OCI-M1 (cell line): ENCODE data around the gene HAUS1.

Source experiments
- DNase-seq: peaks from one replicate; lab custom pipeline; 2025; lab: John Stamatoyannopoulos, UW

HAUS1 gene, protein sequence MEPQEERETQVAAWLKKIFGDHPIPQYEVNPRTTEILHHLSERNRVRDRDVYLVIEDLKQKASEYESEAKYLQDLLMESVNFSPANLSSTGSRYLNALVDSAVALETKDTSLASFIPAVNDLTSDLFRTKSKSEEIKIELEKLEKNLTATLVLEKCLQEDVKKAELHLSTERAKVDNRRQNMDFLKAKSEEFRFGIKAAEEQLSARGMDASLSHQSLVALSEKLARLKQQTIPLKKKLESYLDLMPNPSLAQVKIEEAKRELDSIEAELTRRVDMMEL

DNA sequence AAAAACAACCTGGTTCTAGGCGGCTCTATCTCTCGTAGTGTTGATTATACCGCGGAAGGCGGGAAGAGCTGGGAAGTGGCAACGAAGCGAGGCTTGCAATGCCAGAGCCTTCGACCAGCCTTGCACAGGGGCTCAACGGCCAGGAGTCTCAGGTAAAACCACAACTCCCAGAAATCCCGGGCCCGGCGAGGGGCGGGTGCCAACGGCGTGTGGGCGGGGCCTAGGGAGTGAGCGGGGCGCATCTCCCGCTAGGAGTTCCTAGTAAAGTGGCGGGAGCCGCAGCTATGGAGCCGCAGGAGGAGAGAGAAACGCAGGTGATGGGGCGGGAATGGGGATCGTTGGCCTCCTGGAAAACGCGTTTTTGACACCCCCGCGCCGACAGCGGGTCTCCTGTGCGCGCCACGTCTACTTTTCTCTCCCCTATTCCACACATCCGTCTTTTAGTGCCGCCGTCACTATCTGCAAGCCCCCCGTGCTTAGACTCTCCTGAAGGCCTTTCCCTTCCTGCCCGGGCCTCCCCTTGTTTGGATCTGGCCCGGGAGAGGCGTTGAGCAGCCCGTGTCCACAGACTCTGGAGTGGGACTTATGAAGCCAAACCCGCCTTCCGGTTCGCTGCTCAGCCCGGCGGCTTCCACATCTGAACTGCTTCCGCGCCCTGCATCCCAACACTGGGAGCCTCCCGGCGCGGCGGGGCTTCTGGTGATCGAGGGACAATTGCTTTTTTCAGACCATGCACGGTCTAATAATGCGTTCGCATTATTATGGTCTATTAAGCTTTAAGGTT is at the start of gene HAUS1:
HAUS1 (plus strand) TSS at position 258 of the 784 bp plus-strand sequence; CDS start at position 285, 27 bp downstream.
- peak; percentile 96 for DNase-seq

DNA sequence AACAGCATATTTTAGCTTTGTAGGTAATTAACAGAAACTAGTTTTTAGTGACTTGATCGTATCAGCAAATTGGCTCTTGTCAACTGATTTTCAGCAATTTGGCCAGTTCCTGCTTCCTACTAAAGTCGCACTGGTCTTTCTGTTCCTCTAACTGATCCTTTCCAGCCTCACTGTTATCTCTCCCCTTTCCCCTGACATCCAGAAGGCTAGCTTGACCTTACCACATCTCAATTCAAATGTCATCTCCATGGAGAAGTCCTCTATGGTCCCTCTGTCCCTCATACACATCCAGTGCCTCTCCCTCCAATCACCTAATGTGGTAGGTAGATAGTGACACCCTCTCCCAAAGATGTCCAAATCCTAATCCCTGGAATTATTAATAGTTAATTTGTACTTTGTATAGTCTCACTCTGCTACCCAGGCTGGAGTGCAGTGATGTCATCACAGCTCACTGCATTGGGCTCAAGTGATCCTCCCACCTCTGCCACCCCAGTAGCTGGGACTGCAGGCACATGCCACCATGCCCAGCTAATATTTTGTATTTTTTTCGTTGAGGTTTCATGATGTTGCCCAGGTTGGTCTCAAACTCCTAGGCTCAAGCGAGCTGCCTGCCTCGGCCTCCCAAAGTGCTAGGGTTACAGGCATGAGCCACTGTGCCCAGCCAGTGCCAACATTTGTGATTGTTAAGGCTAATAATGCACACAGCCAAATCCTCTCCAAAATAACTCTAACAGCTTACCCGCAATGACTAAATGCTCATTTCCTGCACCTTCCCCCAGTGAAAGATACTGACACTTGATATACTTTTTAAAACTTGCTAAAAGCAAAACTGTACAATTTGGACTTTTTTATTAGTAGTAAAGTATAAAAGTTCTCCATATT is 49.0 kb upstream of the HAUS1 start:
- DNase-seq: no peak

DNA sequence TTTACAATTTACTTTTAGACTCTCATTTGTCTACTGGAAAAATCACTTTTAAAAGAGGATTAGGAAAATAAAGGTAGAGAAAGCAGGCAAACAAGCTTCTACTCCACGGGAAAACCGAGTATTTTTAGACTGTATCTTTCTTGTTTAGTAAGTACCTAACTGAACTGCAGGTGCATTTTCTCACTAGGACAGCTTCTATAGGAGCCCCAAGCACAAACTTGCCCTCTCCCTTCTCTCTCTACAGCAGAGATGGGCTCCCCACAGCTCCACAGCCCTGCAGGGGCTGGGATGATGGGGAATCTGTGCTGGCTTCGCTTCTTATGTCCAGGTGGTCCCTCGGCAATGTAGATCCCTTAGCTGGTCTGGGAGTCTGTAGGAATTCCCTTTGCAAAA is 48.4 kb upstream of the HAUS1 start:
- DNase-seq: no peak

DNA sequence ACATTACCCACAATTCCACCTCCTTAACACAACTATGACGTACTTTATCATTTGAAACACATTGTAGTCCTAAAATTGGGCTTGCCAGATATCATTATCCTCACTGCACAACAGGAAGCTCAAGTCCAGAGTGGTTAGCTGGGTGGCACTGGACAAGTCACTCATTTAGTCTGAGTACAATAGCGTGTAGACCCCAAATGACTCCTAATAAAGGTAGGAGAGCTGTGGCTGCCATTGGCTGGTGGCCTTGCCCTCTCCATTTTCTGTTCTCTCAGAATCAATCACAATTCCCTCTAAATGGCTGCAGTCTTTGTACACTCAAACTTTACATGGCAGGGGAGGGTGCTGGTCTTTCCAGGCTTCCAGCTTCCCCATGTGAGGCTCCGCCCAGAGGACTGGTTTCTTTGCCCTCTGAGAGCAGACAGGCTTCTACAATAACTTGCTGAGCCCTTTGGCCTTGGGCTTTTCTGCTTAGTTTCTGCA is 43.8 kb upstream of the HAUS1 start:
- peak; percentile 95 for DNase-seq

DNA sequence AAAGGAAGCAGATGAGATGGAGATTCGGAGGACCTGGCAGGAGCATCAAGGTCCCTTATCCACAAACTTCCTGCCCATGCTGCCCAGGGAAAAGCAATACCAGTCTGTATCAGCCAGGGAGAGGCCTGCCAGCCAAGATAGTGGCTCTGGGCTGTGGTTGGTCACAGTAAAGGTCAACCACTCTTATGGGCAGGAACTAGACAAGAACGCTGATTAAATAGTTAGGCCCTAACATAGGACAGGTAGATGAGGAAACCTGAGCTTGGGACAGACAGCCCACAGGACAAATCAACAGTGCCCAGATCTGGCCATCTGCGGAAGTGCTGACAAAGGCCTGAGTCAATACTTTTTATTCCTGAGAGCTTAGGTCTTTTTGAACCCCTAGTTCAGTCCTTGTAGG is 42.8 kb upstream of the HAUS1 start:
- peak; percentile 59 for DNase-seq

DNA sequence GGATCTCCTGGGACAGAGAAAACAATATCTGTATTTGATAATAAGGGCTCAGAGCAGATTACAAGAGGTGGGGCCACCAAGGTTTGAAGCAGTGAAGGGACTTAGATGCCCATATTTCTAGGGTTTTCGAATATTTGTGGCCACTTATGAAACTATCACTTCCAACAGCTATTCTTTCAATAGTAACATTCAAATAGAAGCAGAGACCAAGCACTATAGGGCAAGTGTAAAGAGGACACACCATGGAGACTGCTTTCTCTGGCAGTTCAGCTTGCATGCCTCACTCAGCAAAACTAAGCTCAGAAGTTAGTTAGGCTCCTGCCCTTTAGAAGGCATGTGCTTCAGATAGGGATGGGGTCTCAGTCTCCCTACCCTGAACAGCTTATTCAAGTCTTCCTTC is 42.4 kb upstream of the HAUS1 start:
- no peak for DNase-seq

DNA sequence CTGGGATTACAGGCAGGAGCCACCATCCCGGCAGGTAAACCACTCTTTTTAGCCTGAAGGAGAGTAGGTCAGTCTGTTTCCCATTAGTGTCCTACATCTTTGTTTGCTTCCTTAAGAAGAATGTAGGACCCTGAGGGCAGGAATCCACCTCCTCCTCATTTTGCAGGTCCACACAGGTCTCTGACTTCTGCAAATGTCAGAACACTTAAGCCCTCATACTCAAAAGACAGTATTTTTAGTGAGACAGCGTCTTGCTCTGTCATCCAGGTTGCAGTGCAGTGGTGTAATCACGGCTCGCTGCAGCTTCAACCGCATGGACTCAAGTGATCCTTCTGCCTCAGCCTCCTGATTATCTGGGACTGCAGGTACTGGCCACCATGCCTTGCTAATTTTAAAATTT is 41.4 kb upstream of the HAUS1 start:
- no peak for DNase-seq

DNA sequence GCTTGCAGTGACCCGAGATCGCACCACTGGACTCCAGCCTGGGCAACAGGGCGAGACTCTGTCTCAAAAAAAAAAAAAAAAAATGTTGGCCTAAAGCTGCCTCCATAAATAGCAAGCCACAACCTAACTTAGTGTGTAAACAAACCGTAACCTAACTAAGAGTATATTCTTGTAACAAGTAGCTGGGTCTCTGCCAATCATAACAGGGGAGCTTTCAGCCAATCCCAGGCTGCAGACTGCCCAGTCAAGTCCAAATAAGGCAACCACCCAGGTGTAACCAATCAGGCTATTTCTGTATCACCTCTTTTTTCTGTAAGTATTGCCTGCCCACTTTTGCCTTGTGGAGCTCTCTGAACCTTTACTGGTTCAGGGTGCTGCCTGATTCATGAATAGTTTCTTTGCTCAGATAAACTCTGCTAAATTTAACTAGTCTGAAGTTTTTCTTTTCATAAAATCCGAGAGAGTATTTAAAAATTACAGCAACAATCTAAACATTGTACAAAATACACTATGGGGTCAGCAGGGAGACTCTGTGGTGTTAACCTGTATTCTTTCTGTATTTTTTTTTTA is 36.7 kb upstream of the HAUS1 start:
- DNase-seq: no peak

DNA sequence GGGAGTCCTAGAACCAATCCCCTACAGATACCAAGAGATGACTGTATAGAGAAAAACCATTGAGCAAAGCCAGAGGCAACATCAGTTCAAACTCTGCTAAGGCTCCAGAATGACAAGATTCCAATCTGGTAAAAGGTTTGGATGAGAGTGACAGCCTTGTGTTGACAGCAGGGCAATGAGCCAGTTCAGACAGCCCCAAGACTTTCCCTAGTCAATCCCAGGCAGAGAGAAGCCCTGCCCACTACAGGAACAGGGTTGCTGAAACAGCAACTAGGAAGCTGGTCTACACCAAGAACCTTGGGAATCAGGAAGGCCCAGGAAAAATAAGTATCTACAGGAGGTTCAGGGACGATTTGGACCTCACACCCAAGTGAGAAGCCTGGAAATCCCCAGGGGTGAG is 35.4 kb upstream of the HAUS1 start:
- no peak for DNase-seq

DNA sequence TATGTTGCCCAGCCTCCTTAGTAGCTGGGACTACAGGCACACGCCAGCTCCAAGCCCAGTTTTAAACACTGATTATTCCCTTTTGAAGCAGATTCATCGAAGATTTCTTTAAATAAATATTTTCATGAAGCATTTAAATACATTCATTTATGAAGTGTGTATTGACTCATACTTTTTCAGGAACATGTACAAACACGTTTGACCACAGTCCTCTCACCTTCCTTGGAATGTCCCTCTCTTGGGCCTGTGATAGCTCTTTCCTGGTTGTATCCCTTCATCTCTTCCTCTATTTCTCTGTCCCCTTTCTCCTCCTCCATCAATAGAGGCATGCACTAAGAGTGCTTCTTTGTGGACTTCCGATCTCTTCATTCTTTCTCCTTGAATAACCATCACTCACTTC is 34.7 kb upstream of the HAUS1 start:
- no peak for DNase-seq

DNA sequence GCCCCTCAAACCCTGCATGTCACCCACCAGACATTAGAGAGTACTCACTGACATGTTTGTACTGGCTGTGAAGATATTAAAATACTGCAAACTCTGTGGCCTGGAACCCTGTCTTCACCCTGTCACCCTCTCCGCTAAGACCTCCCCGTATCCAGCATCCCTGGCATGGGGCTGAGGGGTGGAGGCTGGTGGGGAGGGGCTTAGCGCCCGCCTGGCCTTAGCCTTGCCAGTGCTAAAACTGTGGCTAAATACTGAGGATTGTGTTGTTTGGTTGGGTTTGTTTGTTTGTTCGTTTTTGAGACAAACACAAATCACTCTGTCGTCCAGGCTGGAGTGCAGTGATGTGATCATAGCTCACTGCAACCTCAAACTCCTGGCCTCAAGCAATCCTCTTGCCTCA is 34.0 kb upstream of the HAUS1 start:
- no peak for DNase-seq

DNA sequence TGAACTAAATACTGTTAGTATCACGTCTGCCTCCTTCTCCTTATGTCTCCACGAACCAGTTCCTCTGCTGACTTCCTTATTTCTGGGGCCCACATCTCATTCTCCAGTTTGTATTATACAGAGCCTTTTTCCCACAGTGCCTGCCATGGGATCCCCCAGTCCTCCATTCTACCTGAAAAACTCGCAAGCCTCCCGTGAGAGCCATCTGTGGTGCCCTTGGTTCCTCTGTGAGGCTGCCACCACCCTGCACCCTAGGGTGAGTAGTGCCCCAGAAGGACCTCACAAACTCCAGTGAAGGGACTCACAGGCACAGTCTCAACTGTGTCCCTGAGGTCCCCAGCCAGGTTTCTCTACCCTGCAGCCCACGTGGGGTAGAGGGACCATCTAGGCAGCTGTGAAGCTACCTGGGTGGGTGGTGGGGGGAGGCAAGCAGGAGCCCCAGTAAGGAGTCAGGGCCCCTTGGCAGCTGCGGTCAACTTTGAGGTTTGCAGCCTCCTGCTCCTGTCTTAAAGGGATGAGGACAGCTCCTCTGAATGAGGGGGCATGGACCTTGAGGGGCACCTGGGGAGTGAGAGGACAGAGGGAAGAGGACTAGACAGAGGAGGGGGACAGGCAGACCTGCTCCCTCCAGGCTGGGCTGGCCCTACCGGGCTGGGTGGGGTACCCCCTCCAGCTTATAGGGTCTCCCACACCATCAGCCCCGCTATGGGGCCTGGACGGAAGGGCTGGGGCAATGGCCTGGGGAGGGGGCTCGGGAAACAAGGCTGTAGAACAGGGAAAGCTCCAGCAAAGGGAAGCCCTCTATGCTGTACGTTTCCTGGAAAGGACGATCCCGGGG is 33.2 kb upstream of the HAUS1 start:
- DNase-seq: peak; percentile 76

DNA sequence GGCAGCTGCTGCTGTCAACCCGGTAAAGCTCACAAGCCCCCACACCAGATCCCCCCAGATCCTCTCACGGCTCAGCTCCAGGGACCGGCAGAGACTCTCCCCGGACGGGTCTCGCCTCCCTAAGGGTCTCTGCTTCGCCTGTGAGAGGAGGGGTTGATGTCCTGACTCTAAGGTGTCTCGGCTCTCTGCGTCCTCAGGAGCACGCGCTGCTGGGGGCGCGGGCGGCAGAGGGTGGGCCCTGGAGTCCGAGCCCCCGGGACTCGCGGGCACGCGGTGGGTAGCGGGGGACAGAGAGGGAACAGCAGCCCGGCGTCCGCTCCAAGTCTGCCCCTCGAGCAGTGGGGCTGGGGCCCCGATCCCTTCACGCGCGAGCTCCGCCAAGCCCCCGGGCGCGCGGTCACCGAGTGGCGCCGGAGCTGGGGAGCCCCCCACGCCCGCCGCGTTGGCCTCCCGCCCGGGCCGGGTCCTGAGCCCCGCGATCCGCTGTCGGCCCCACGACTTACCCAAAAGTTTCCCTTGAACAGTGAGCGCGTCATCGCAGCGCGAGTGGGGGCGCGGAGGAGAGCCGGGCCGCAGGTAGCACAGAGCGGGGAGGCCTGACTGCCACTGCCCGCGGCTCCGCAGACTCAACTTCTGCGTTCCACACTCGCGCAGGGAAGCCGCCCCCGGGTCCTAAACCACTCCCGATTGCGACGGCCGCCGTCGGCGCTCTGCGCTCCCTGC is 32.4 kb upstream of the HAUS1 start, which contains the start of gene PSTPIP2:
PSTPIP2 (minus strand) TSS at position 608 of the 723 bp plus-strand sequence; CDS start at position 536, 72 bp downstream.
- peak; percentile 79 for DNase-seq

DNA sequence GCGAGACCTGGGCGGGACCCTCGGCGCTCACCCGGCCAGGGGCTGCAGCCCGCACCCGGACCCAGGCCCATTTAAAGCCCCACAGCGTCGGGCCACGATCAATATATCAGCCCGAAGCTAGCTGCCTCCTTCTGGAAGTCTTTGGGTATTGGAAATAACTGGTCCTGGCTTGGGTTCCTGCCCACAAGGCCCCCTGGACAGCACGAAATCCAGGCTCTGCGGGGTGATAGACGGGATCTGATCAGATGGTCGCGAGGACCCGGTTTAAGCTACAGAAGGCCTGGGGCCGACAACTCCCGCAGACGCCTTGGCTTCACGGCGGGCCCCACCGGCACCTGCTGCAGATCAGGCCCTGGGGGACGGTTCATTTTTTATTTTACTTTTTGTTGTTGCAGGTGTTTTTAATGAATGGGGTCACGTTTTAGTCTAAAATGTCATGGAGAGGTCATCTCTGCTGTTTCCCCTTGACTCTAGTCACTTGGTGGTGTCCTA is 31.8 kb upstream of the HAUS1 start:
- no peak for DNase-seq

DNA sequence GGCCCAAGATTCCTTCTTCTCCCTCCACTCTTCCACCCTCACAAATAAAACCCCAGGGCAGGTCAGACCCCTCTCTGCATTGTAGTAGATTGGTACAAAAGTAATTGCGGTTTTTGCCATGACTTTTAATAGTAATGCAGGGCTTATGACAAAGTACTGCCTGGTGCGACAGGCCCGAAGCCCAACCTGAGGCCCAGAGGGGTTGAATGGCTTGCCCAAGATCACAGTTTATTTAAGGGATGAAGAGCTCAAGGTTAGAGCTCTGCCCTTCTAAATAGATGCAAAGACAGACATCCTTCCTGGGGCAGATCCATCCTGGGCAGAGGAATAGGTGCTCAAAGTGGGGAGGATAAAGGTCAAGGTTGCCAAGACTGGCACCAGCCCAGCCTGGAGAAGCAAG is 31.2 kb upstream of the HAUS1 start:
- DNase-seq: no peak

DNA sequence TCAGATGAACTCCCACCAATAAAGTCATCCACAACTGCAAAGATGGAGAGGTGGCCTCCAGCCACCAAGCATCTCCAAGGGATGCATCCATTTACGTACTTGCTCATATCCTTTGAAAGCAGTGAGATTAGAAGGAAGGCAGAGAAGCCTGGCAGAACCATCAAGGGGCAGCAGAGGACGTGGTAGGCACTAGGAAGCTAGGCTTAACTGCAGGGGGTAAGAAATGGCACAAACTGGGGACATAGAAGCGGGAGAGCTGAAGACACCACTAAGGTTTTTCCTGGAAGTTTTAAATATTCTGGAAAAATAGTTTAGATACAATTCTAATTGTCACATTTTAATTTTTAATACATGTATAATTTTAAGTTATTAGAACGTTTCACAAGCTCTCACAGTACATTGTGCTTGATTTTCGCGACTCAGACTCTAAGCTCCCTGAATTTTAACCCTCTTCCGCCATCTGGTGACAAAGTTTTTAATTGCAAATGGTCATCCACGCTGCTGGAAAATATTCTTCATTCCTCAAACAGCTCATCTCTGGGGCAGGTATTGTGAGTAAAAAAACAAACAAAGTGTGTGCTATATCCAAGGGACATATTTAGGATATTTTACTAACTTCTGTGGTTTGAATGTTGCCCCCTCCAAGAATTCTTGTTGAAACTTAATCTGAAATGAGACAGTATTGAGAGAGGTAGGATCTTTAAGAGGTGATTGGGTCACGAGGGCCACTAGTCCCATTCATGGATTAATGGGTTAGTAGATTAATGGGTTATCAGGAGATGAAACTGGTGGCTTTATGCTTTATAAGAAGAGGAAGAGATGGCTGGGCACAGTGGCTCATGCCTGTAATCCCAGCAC is 30.5 kb upstream of the HAUS1 start:
- peak; percentile 91 for DNase-seq

DNA sequence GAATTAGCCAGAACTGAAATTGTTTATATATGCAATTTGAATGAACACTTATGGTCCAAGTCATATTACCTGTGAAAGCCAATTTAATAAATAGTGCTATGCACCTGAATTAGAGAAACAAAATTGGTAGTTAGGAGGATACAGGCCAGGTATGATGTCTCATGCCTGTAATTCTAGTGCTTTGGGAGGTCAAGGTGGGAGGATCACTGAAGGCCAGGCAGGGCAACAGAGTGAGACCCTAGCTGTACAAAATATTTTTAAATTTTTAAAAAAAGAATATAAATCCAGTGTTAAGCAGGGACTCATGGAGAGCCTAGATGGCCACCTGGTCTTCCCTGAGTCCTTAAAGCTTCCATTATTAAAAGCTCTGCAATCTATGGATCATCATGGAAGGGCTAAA is 24.8 kb upstream of the HAUS1 start:
- no peak for DNase-seq

DNA sequence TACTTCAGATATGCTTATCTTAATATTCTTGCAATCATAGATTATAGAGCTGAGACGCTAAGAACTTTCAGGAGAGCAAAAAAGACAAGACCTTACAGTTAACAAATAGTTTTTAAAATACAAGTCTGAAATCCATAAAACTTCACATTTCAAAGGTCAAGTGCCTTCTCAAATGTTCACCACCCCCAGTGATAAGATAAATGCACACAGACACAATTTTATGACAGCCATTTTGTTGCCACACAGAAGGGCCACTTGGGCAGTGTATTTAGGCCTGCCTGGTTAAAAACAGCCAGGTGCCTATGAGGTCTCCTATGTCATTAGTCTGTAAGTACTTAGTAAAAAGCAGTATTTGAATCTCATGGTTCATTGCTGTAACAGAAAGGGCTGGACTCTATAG is 24.0 kb upstream of the HAUS1 start:
- DNase-seq: no peak

DNA sequence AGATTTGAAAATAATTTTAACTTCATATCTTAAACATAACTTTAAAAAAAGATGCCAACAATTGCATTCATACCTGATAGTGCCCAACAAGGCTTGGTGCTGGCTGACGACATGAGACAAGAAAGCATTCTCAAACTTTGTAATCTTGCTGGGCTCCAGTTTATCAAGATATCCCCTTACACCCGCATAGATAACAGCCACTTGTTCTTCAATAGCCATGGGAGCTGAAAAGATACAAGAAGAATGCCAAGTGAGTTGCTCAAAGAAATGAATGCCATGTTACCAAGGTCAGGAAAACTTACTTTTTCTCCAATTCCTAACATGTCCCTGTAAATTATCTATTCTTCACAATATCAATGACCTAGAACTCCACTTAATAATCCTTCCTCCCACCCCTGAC is 19.8 kb upstream of the HAUS1 start:
- no peak for DNase-seq
